Epithelial cell of esophagus (primary cell): ENCODE data around the gene SUMF1.

Experiments
- DNase-seq: peaks from one replicate; pipeline ENCODE4 v3.0.0; 2010; ENCODE audit warnings: low read depth
- H3K4me3 ChIP-seq: 2 replicates; pipeline ENCODE4 v1.5.1; 2011; ENCODE audit warnings: mild to moderate bottlenecking, low read length, control low read depth
- CTCF ChIP-seq: IDR thresholded peaks from 2 replicates; pipeline ENCODE4 v1.5.1; 2011; ENCODE audit warnings: low read depth, mild to moderate bottlenecking, low read length, control low read depth, inconsistent platforms; ENCODE audit not compliant: insufficient read depth; ENCODE audit errors: missing control alignments

Gene SUMF1

GRCh38 chr3:4425055-4425454 is 42.0 kb downstream of the SUMF1 start:
- no peak for TF ChIP-seq CTCF
- DNase-seq, result no peak
- H3K4me3 ChIP-seq, result no peak overlapping the region

- no peak overlapping the region for H3K4me3 ChIP-seq
- DNase-seq, result peak; percentile 89
- no peak for TF ChIP-seq CTCF
These were observed 45.9 kb downstream of the SUMF1 start for GRCh38 chr3:4421121-4421520.

GRCh38 chr3:4419920-4420319 is 47.1 kb downstream of the SUMF1 start:
- H3K4me3 ChIP-seq, result no peak overlapping the region
- DNase-seq, result no peak
- no peak for TF ChIP-seq CTCF

DNA sequence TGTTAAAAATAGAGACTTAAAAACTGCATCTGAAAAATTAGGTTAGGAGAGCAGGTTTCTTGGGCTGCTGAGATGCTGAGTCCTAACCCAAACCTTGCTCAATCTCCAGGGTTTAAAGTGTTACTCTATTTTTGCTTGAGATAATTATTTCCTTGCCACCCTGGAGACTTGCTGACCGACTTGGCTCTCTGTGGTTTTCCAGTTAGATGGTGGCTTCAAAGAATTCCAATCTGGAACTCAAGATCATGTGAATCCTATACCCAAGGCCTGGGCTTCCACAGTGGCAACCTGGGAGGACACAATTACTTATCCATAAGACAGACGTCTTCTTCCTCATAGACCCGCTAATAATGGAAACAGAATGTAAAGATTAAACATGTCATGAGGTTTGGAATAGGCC is 47.7 kb downstream of the SUMF1 start:
- DNase-seq, result no peak
- no peak for TF ChIP-seq CTCF
- H3K4me3 ChIP-seq, result no peak overlapping the region

DNA sequence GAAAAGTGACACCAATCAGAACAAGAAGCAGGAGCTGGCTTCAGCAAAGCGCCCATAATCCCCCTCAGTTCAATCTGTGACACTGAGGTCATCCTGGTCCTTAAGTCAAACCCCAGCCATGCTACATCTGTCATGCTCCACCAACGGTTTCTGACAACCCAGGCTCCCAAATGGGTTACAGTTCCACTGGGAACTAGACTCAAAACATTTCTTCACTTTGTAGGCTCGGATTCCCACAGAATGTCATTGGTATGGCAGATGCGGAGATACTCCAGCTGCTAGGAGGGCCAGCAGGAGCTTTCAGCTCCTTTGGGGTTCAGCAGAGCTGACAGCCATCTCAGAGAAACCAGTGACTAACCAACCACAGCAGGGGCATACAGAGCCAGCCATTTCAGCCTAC is 48.9 kb downstream of the SUMF1 start:
- no peak for TF ChIP-seq CTCF
- no peak overlapping the region for H3K4me3 ChIP-seq
- DNase-seq, result no peak

GRCh38 chr3:4417449-4417848 is 49.6 kb downstream of the SUMF1 start:
- peak; percentile 46 for DNase-seq
- no peak overlapping the region for H3K4me3 ChIP-seq
- no peak for TF ChIP-seq CTCF

GRCh38 chr3:4416961-4417360 is 50.1 kb downstream of the SUMF1 start:
- no peak overlapping the region for H3K4me3 ChIP-seq
- no peak for TF ChIP-seq CTCF
- DNase-seq, result peak; percentile 100
